ENCODE results near the gene DRC3.
"Not testable (repeated sequence)": the region's sequence is repeated elsewhere in the genome, so short reads cannot be mapped to it uniquely, and the experiment has no call there.

DRC3 gene

DNA sequence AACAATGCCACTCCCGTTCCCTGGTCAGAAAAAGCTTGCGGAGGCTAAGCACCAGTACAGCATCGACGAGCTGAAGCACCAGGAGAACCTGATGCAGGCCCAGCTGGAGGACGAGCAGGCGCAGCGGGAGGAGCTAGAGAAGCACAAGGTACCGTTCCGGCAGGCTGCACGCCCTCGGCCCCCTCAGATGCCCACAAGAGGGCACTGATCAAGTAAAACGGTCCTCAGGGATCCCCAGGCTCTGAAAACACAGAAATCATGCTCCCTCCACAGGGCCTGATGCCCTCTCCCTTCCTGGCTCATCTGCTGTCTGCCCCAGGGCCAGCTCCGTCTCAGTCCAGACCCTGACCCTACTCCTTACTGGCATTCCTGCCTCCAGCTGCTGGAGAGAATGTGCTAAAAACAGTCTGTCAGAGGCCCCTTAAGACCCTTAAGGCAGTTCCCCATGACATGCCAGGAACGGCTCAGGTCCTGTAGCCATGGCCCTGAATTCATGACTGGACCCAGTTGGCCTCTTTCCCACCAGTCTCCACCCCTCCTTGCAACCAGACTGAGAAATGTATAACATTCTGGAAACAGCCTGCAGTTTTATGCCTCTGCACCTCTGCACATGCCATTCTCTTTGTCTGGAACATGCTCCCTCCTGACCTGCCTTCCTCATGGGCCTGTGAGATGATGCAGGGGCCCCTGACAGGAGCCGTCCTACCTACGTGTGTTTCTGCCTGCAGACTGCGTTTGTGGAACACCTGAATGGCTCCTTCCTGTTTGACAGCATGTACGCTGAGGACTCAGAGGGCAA is 21.8 kb downstream of the DRC3 start:
- DNase-seq (ENCODE audit: low read depth), result no peak

GRCh38 chr17:17995887-17996286 is 23.2 kb downstream of the DRC3 start:
- not testable (repeated sequence) for DNase-seq (ENCODE audit: low read depth)

GRCh38 chr17:17998934-17999333 is 26.3 kb downstream of the DRC3 start:
- no peak for DNase-seq (ENCODE audit: low read depth)

- DNase-seq (ENCODE audit: low read depth), result no peak
Observed at GRCh38 chr17:17999364-18000029, 26.8 kb downstream of the DRC3 start.

GRCh38 chr17:18000030-18000408 is 27.4 kb downstream of the DRC3 start:
- no peak for DNase-seq (ENCODE audit: low read depth)

DNA sequence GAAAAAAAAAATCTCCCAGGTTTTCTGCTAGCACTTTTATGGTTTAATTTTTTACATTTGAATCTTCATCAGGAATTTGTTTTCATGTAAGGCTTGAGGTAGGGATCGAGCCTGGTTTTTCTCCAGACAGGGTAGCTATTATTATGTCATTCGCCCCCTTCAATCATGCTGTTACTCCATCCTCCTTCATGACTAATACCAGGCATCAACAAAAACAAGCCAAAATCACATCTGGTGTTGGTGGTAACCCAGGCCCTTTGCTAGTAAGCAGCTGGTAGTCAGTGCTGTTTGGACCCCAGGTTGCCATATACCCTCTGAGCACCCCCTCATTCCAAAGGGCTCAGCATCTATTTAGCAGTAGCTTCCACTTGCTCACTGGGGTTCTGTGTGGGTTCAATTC is 29.5 kb downstream of the DRC3 start:
- peak; percentile 21 for DNase-seq (ENCODE audit: low read depth)

DNA sequence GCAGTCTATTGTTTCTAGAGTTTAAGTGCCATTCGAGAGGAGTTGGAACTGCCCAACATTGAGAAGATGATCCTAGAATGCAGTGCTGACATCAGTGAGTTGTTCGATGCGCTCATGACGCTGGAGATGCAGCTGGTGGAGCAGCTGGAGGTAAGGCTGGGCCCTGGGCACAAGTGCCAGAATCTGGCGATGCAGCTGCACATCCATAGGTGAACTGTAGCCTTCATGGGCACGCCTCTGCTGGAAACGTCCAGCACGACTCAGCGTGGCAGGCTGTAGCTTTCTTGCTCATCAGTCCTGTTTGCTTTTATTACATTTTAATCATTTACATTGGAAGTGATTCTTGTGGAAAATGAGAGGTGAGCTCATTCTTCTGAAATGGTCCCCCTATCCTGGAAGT is 31.7 kb downstream of the DRC3 start:
- DNase-seq (ENCODE audit: low read depth), result no peak

DNA sequence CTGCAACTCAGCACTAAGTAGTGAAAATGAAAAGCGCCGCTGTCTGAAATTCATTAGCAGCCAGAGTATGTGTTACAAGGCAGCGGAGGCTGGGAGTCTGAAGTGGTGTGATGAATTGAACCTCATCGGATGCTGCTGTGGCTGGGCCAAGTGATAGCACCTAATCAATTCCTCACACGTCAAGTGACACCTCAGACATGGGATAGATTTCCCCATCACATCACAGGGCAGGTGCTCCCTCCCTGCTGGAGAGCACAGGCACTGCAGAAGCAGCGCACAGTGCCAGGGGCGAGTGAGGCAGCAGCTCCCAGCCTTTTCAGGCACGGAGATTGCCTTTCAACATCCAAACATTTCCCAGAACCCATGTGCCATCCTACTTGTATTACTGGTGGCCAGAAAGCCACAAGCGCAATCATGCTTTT is 32.2 kb downstream of the DRC3 start:
- DNase-seq (ENCODE audit: low read depth), result no peak

DNA sequence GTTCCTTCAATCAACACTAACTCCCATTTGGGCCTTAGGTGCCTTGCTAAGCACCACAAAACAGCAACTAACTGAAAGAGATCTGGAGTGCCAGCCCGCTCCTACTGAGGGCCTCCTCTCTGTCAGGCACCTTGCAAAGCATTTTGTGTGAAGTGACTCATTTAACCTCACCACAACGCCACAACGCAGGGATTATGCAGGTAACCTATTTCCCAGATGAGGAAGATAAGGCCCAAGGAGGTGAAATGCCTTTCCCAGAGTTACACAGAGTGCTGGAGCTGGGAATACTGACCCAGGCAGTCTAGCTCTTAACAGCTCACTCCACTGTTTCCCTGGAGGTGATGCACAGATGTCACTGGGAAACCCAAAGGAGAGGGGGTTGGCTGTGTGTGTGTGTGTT is 32.8 kb downstream of the DRC3 start:
- DNase-seq (ENCODE audit: low read depth), result no peak

- no peak for DNase-seq (ENCODE audit: low read depth)
Observed at GRCh38 chr17:18006495-18007239, 34.0 kb downstream of the DRC3 start.

DNA sequence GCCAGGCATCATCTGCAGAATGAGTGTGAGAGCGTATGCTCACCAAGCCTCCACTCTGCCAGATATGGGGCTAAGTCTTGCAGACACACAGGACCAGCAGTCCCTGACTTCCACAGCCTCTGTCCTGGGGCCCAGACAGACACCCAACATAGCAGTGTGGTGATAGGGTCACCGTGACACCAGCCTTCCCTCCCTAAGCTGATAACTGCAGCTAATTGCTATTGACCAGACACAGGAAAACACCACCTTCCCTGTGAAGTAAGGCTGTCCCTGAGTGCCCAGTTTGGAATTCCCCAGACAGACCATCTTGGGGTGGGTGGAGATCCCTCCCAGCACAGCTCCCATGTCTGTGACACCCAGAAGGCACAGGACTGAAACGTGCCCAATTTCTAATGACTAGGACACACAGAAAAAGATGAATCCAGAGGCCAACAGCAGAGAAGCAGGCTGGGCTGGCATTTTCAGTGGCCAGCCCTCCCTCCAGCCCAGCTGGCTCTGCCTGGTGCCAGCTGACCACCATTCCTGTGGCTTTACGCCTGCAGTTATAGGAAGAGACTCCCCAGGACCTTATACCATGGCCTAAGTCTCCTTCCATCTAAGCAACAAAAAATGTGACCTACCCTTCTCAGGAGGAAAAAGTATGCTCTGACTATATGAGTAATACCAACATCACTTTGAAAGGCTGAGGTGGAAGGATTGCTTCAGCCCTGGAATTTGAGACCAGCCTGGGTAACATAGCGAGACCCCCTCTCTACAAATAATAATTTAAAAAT is 36.0 kb downstream of the DRC3 start:
- DNase-seq (ENCODE audit: low read depth), result peak; percentile 16

DNA sequence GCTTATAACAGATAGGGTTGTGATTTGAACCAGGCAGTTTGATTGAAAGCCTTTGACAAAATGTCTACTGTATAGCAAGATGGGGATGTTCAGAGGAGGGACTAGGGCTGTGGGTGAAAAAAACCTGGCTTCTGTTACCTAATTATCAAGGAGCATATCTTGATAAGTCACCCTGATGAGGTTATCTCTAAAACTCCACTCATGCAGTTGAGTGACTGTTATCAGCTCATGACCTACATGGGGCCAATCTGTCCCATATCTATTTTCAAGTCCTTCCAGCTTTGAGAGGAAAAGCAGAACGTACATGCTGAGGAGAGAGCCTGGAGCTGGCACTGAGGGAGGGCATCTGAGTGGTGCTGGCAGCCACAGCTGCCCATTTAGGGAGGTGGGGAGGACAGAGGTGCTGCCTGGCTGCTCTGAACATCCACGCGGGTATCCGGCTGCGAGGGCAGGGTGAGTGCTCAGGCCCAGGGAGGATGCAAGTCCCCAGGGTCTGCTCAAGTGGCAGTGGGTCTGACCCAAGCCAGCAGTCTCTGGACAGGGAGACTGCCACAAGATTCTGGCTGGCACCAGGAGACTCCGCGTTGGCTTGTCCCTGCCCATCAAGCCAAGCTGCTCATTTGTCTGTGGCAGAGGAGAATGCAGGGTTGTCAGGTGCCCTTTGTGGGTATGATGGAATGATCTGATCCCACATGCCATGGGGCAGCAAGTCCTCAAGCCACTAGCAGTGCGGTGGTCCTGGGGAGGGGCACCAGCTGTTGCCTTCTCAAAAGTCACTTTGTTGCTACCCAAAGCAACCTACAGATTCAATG is 37.2 kb downstream of the DRC3 start:
- no peak for DNase-seq (ENCODE audit: low read depth)

GRCh38 chr17:18011286-18011685 is 38.6 kb downstream of the DRC3 start:
- no peak for DNase-seq (ENCODE audit: low read depth)

DNA sequence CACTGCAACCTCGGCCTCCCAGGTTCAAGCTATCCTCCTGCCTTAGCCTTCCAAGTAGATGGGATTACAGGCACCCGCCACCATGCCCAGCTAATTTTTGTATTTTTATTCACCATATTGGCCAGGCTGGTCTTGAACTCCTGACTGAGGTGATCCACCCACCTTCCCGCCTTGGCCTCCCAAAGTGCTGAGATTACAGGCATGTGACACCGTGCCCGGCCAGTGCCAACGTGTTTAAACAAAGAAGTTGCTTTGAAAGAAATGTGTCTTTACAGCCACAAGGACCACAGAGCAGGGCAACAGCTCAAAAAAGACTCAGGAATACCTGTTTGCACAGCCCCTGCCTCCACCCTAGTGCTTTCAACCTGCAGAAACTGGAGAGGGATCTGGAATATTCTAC is 41.3 kb downstream of the DRC3 start:
- DNase-seq (ENCODE audit: low read depth), result no peak

- DNase-seq (ENCODE audit: low read depth), result no peak
Observed at GRCh38 chr17:18015593-18015992, 42.9 kb downstream of the DRC3 start.

DNA sequence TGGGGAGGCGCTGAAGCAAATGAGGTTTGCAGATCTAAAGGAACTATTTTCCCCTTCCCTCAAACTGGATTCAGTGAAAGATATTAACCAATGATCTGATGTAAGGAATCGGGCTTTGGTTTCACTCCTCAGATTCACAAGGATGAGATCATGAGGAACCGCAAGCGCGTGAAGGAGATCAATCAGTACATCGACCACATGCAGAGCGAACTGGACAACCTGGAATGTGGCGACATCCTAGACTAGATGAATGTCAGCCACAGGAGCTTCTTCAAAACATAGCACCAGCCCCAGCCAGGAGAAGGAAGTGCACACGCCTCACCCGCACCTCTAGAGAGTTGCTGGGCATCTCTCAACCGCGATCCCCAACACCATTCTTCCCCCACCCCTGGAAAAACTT is 43.8 kb downstream of the DRC3 start:
- no peak for DNase-seq (ENCODE audit: low read depth)

- DNase-seq (ENCODE audit: low read depth), result no peak
Observed at GRCh38 chr17:18017958-18018357, 45.3 kb downstream of the DRC3 start.

DNA sequence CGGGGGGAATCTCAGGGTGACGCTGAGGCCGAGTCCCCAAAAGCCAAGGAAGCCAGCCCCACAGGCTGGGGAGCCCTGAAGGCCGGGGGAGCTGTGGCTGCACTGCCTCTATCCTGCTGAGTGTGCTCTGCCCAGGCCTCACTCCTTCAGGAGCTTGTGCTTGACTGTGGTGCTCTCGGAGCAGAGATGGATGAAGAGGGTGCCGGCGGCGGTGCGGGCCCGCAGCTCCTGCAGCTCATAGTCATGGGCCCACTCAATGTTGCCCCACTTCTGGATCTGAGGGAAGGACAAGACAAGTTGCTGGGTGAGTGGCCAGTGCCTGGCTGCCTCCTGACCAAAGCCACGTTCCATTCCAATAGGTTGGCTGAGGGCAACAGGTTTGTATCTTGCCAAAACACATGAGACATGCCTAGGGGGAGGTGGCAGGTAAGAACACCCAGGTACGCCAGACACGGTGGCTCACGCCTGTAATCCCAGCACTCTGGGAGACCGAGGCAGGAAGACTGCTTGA is 45.8 kb downstream of the DRC3 start:
- no peak for DNase-seq (ENCODE audit: low read depth)

- DNase-seq (ENCODE audit: low read depth), result no peak
Observed at GRCh38 chr17:18019838-18020154, 47.1 kb downstream of the DRC3 start.

DNA sequence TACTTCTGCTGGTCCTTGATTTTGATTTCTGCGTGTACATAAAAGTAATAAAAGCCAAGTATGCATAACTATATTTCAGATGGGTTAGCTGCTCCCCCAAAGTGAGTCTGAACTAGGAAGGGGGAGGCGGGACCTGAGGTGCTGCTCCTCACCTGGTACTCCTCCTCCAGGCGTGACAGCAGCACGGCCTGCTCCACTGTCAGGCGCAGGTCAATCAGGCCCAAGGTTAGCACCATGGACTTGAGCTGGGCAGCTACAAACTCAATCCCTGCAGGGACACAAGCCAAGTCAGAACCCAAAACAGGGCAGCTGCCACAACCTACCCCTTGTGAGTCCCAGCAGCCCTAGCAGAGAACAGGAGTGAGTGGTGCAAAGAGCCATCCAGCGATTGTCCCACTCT is 48.3 kb downstream of the DRC3 start:
- no peak for DNase-seq (ENCODE audit: low read depth)

- DNase-seq (ENCODE audit: low read depth), result no peak
Observed at GRCh38 chr17:18021372-18021771, 48.7 kb downstream of the DRC3 start.
